ENCODE results near the gene ACOT8.
"Not testable (repeated sequence)": the region's sequence is repeated elsewhere in the genome, so short reads cannot be mapped to it uniquely, and the experiment has no call there.

ACOT8 gene

DNA sequence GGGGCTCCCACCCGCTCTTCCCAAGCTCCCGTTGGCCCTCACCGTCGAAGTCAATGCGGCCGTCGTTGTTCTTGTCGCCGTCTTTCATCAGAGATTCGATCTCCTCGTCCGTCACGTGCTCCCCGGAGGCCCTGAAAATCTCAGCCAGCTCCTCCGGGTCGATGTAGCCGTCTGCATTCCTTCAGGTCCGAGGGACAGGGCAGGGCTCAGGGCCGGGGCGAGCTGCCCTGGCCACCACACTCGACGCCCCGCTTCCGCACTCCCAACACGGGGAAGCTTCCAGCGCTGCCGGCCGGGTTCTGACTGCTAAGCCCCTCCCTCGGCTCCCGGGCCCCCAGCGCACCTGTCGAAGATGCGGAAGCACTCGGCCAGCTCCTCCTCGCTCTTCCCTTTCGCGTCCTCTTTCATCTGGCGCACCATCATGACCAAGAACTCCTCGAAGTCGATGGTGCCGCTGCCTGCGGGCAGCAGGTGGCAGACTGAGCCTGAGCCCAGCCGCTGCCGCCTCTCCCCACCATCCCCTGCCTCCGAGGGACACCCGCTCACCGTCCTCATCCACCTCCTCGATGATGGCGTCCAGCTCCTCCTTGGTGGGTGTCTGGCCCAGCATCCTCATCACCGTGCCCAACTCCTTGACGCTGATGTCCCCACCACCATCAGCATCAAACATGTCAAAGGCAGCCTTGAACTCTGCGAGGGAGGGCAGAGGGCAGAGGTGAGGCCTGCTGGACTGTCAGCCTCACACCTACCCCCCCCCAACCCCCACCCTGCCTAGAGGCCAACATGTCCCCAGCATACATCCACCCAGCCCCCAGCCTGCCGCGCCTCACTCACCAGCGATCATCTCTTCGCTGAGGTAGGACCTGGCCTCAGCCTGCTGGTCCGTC is 33.0 kb downstream of the ACOT8 start:
- DNase-seq: peak; percentile 28

DNA sequence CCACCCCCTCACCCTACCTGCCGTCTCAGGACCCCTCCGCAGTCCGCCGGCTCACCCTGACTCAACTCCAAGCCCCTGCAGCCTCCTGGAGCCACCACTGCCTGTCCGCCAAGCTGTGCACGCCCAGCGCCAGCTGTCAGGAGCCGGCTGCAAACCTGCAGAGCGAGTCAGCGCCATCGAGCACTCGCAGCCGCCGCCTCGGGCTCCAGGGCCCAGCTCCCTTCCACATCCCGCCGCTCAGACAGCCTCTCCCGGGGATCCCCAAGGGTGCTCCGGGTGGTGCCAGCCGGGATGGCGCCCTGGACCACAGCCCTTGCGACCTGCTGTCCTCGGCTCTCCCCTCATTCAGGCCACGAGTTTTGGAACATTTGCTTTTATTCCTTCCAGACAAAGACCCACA is 34.3 kb downstream of the ACOT8 start:
- DNase-seq: no peak

- DNase-seq: no peak
Observed at GRCh38 chr20:45821947-45822346, 35.2 kb downstream of the ACOT8 start.

- DNase-seq: no peak
Observed at GRCh38 chr20:45819466-45819865, 37.7 kb downstream of the ACOT8 start.

GRCh38 chr20:45818239-45818638 is 39.0 kb downstream of the ACOT8 start:
- no peak for DNase-seq

GRCh38 chr20:45817376-45818194 is 39.6 kb downstream of the ACOT8 start:
- DNase-seq: no peak

DNA sequence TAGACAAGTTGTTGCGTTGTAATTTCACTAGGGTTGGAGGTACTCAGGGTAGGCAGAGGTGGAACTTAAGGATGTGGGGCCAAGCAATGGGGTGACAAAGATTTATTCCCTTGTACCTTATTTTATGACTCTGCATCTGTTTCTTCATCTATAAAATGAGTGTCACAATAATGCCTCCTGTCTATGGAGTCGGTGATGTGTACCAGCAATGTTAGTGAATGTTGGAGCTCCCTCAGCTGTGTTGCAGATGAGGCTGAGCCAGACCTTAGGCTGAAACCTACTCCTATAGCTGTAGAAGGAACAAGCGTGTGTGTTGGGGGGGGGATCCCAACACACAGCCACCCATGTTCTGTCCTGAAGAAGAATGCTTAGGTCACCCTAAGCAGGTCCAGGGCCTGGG is 40.2 kb downstream of the ACOT8 start:
- DNase-seq: no peak

DNA sequence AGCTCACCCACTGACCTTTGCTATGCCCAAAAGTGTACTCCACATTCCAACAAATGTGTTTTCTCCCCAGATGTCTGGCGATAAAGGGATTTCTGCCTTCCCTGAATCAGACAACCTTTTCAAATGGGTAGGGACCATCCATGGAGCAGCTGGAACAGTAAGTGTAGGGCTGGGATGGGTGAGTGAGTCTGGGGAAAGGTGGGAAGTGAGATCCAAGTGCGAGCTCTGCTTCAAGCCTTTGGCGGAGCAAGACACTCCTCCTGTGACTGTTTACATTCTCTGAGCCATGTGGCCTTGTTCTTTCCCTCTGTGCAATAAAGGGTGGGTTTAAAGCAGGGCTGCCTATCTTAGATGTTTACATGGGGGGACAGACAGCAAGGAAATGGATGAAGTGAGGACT is 42.9 kb downstream of the ACOT8 start:
- no peak for DNase-seq

DNA sequence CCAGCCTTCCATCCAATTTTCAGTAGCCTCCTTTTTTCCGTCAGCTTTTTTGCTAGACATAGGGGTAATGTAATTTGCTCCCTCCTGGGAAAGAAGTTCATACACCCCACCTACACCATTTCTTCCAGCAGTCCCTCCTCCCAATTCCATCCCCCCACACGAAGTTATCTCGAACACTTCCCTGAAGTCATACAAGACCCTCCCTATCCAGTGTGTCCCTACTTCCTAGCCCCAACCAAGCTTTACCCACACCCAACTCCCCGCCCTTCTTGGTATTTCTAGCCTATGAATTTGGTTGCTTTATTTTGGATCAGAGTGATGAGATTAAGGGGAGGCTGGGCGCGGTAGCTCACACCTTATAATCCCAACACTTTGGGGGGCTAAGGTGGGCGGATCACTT is 43.7 kb downstream of the ACOT8 start:
- DNase-seq: no peak

- DNase-seq: no peak
Observed at GRCh38 chr20:45813006-45813340, 44.2 kb downstream of the ACOT8 start.

DNA sequence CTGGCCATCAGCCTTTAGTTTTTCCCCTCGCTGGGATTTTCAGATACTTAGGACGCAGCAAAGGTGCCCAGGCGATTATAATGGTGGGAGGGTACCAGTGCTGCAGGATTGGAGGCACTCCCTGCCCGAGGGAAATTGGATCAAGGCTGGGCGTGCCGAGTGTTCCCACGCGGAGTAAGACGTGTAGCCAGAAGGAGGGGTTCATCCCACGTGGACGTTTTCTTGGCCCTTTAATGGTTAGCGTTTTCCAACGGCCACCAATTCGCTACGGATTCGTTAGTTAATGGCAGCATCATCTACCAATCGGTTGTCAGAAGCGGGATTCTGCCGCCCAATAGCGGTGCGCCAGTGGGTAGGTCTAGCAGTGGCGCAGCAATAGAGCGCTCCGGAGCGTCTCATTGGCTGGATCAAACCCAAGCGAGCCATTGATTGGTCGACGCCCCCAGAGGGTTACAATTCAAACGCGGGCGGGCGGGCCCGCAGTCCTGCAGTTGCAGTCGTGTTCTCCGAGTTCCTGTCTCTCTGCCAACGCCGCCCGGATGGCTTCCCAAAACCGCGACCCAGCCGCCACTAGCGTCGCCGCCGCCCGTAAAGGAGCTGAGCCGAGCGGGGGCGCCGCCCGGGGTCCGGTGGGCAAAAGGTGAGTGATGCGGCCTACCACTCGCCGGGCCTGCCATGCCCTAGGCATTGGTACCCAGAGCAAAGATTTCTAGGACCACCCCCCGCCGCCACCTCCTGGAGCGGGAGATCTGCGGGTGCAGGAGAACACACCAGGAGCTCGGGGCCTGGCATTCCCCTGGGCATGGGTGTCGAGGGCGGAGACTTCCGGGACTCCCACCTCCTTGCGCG is 44.8 kb downstream of the ACOT8 start, which contains the start of gene UBE2C:
Gene UBE2C, plus strand, starts transcription at position 488 of the 849 bp plus-strand sequence. Its CDS starts 52 bp downstream, at position 540.
- DNase-seq: peak; percentile 92

- DNase-seq: no peak
Observed at GRCh38 chr20:45810191-45810970, 46.8 kb downstream of the ACOT8 start.

DNA sequence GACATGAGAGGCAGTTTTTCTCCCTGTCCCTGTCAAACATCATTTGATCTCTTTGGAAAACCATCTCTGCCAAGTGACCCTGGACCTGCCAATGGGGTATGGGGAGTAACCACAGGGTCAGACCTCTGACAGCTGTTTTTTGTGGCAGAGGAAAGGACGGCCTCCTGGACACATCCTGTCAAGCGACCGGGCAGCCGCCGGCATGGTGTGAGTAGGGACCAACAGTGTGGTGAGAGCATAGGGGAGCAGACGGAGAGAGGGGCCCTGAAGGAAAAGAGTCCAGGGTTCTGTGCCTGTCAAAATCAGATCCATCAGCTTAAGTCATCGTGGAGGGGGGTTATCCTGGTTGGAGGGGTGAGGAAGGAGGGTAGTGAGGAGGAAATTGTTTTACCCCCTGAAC is 55.3 kb downstream of the ACOT8 start:
- no peak for DNase-seq

DNA sequence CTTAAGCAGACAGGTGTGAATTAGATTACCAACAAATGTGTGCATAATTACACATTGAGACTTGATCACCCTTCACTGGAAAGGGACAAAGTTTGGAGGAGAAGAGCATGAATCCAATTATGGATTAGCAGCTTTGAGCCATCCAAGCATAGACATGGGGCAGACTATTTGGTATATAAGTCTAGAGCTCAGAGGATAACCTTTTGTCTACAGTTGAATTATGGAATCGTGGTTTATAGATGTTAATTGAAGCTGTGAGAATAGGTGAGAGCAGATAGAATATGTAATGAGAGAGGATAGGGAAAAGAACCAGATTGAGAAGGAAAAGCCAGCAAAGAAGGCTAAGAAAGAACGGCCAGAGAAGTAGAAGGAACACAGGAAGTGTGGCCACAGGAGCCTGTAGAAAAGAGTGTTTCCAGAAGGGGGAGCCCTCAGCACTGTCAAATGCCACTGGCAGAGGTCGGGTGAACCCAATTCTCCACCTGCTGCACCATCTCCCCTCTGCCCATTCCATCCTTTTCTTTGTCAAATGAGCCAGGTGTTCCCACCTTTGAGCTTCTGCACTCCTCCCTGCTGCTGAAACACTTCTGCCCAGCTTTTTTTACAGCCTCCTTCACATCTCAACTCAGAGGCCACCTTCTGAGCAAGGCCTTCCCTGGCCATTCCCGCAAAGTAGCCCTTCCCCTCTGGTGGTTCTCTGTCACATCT is 58.1 kb downstream of the ACOT8 start:
- DNase-seq: peak; percentile 64

- not testable (repeated sequence) for DNase-seq
Observed at GRCh38 chr20:45797955-45798354, 59.2 kb downstream of the ACOT8 start.

GRCh38 chr20:45797510-45797909 is 59.7 kb downstream of the ACOT8 start:
- DNase-seq: not testable (repeated sequence)

GRCh38 chr20:45796337-45797065 is 60.7 kb downstream of the ACOT8 start:
- DNase-seq: no peak

DNA sequence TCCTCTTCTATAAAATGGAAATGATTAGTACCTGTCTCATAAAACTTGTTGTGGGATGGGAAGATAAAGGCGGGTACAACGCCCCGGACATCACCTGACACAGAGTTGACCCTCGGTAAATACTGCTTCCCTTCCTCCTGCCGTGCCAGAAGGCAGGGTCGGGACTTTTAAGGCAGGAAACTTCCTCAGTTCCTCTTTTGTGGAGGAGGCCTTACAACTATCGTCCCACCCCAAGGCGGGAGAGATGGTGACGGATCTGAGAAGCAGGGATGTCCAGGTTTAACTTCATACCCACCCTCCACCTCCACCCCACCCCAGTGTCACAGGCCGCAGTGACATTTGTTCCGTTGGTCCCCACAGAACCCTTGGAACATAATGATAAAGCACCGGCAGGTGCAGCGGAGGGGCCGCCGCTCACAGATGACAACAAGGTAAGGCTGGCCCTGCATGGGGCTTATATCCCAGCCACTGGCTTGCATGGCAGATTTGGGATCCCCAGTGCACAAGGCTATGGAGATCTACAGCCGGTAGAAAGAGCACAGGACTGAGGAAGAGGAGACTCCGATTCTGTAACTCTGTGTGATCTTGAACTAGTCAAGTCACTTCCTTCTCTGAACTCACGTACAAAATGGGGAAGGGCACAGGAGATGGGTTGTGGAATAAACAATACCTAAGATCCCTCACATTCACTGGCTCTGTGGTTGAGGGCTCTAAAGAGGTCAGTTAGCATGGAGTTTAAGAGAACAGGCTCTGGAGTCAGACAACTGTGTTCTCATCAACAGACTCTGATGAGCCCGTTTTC is 64.7 kb downstream of the ACOT8 start:
- no peak for DNase-seq

Measured in activated gamma-delta T cell treated with Interleukin-2 at 50 U/mL for 16 hours (primary cell).